GM12878 (cell line): ENCODE measurements around the gene TMPRSS9. TPM values are rescaled to one million over a fixed set of nuclear protein-coding genes. Genes with fewer than 3 reads are reported as not detected.

Experiments used
- CEBPB ChIP-seq, 2 experiments: fragments of 150-350 bp in 1 of 2; IDR thresholded peaks; 2 replicates each; pipeline ENCODE4 v1.6.1; 2012 to 2014; ENCODE audit warnings: low read depth in 2 of 2, low read length in 2 of 2, borderline replicate concordance in 1 of 2, inconsistent platforms in 1 of 2
- NFYB ChIP-seq: IDR thresholded peaks from 2 replicates; pipeline ENCODE4 v1.6.1; 2011; ENCODE audit warnings: low read depth, mild to moderate bottlenecking, low read length, improper control_type of control experiment, moderate library complexity; ENCODE audit not compliant: insufficient read depth
- RCOR1 ChIP-seq: conservative IDR thresholded peaks from 2 replicates; pipeline ENCODE4 v1.6.1; 2012; ENCODE audit warnings: low read depth, low read length, improper control_type of control experiment
- SKIL ChIP-seq: fragments of 450-650 bp; IDR thresholded peaks from 2 replicates; pipeline ENCODE4 v1.6.1; 2017; ENCODE audit warnings: mild to moderate bottlenecking, low read depth, inconsistent platforms; ENCODE audit not compliant: poor library complexity, severe bottlenecking
- STAT3 ChIP-seq: IDR thresholded peaks from 2 replicates; pipeline ENCODE4 v1.6.1; 2011; ENCODE audit warnings: low read depth, low read length, improper control_type of control experiment
- WRNIP1 ChIP-seq: IDR thresholded peaks from 2 replicates; pipeline ENCODE4 v1.6.1; 2011; ENCODE audit warnings: low read depth, low read length, improper control_type of control experiment, borderline replicate concordance
- polyA plus RNA-seq, 11 experiments: library from polyadenylated mRNA; depleted of rRNA in 4 of 11; unstranded in 6 of 11; stranded (reverse) in 5 of 11; fragments of >200 nt; fragmentation: Nextera tagmentation in 4 of 11; fragmentation: Illumina TruSeq in 1 of 11; extraction: Ambion mirVana in 4 of 11; extraction: Trizol in 1 of 11; gene quantifications; 1 replicate in 1 of 11; 2 replicates in 10 of 11; pipeline versions ENCODE4 v1.2.1 to v1.2.3, GENCODE V29; 2011 to 2016; ENCODE audit warnings: inconsistent platforms in 2 of 11, missing spikeins in 2 of 11, low read depth in 1 of 11
- total RNA-seq, 4 experiments: library from RNA; depleted of rRNA in 3 of 4; stranded (reverse); fragments of >200 nt in 3 of 4; fragmentation: Illumina TruSeq in 1 of 4; extraction: Trizol in 1 of 4; gene quantifications; 2 replicates each; pipeline versions ENCODE4 v1.2.1 to v1.2.3, GENCODE V29; 2013 to 2021
- TF ChIP-seq, protein P1 (sequence below): fragments of 450-650 bp; formaldehyde crosslinking; IDR thresholded peaks from 2 replicates; pipeline ENCODE4 v1.4.0; 2020; ENCODE audit warnings: mild to moderate bottlenecking, moderate library complexity

TMPRSS9 gene
- total and polyA plus RNA-seq, 10 of the 15 experiments (the other 5 are each of a cell fraction or from before 2014, with no cell fraction given), result 0.24 TPM; not detected in 9

- no peak for TF ChIP-seq CEBPB (IDR thresholded peaks at IDR 0.05; ENCODE audit: borderline replicate concordance in 1 of 2, low read depth in 2 of 2, low read length in 2 of 2)
- TF ChIP-seq, protein P1, sequence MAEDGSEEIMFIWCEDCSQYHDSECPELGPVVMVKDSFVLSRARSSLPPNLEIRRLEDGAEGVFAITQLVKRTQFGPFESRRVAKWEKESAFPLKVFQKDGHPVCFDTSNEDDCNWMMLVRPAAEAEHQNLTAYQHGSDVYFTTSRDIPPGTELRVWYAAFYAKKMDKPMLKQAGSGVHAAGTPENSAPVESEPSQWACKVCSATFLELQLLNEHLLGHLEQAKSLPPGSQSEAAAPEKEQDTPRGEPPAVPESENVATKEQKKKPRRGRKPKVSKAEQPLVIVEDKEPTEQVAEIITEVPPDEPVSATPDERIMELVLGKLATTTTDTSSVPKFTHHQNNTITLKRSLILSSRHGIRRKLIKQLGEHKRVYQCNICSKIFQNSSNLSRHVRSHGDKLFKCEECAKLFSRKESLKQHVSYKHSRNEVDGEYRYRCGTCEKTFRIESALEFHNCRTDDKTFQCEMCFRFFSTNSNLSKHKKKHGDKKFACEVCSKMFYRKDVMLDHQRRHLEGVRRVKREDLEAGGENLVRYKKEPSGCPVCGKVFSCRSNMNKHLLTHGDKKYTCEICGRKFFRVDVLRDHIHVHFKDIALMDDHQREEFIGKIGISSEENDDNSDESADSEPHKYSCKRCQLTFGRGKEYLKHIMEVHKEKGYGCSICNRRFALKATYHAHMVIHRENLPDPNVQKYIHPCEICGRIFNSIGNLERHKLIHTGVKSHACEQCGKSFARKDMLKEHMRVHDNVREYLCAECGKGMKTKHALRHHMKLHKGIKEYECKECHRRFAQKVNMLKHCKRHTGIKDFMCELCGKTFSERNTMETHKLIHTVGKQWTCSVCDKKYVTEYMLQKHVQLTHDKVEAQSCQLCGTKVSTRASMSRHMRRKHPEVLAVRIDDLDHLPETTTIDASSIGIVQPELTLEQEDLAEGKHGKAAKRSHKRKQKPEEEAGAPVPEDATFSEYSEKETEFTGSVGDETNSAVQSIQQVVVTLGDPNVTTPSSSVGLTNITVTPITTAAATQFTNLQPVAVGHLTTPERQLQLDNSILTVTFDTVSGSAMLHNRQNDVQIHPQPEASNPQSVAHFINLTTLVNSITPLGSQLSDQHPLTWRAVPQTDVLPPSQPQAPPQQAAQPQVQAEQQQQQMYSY (CRISPR knock-in tag), result no peak
- TF ChIP-seq NFYB, result no peak
- no peak for TF ChIP-seq WRNIP1
- no peak for TF ChIP-seq SKIL
- TF ChIP-seq RCOR1, result no peak
- no peak for TF ChIP-seq STAT3
Measured at GRCh38 chr19:2468596-2468995, 108.5 kb downstream of the TMPRSS9 start (continued).
